Measurements from ENCODE around the gene ANKUB1.

GRCh38 chr3:149790698-149791097 is 1.7 kb downstream of the ANKUB1 start:
- TF ChIP-seq ELF4 (IDR thresholded peaks at IDR 0.05) (no peak), ZNF384 (IDR thresholded peaks at IDR 0.05) (no peak), BHLHE40 (IDR thresholded peaks at IDR 0.05; ENCODE audit: borderline replicate concordance) (no peak), SP1 (IDR thresholded peaks at IDR 0.05) (no peak), SUZ12 (IDR thresholded peaks at IDR 0.05) (no peak)
